ENCODE measurements around the gene RNF32.
"Not testable (repeated sequence)": the region's sequence is repeated elsewhere in the genome, so short reads cannot be mapped to it uniquely, and the experiment has no call there.

DNA sequence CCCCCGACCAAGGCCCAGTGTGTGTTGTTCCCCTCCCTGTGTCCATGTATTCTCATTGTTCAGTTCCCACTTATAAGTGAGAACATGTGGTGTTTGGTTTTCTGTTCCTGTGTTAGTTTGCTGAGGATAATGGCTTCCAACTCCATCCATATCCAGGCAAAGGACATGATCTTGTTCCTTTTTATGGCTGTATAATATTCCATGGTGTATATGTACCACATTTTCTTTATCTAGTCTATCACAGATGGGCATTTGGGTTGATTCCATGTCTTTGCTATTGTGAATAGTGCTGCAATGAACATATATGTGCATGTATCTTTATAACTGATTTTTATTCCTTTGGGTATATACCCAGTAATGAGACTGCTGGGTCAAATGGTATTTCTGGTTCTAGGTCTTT, 61.2 kb downstream of the RNF32 start:
- not testable (repeated sequence) for TF ChIP-seq POLR2AphosphoS5, POLR2A, EP300 (IDR thresholded peaks at IDR 0.05)
- TF ChIP-seq, protein P1, sequence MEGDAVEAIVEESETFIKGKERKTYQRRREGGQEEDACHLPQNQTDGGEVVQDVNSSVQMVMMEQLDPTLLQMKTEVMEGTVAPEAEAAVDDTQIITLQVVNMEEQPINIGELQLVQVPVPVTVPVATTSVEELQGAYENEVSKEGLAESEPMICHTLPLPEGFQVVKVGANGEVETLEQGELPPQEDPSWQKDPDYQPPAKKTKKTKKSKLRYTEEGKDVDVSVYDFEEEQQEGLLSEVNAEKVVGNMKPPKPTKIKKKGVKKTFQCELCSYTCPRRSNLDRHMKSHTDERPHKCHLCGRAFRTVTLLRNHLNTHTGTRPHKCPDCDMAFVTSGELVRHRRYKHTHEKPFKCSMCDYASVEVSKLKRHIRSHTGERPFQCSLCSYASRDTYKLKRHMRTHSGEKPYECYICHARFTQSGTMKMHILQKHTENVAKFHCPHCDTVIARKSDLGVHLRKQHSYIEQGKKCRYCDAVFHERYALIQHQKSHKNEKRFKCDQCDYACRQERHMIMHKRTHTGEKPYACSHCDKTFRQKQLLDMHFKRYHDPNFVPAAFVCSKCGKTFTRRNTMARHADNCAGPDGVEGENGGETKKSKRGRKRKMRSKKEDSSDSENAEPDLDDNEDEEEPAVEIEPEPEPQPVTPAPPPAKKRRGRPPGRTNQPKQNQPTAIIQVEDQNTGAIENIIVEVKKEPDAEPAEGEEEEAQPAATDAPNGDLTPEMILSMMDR (IDR thresholded peaks at IDR 0.05) = not testable (repeated sequence)

Data from upper lobe of left lung (tissue), 4 donors.